Neutrophil (primary cell): ENCODE data around the gene NACC2.

Source experiments
- H3K27ac ChIP-seq: fragments of 200-600 bp; sonication (generic); 2 replicates; pipeline ENCODE4 v1.5.1; 2016; ENCODE audit warnings: mild to moderate bottlenecking, moderate library complexity
- H3K27me3 ChIP-seq: fragments of 200-600 bp; sonication (generic); 2 replicates; pipeline ENCODE4 v1.6.0; 2016; ENCODE audit warnings: mild to moderate bottlenecking
- H3K36me3 ChIP-seq: fragments of 200-600 bp; sonication (generic); 2 replicates; pipeline ENCODE4 v1.5.1; 2017
- H3K4me1 ChIP-seq, 2 experiments: fragments of 200-600 bp in 1 of 2; sonication (generic) in 1 of 2; 1 replicate in 1 of 2; 2 replicates in 1 of 2; pipeline versions ENCODE4 v1.5.1 to v1.6.1; 2013 to 2016; ENCODE audit warnings: low read depth in 1 of 2, low read length in 1 of 2, mild to moderate bottlenecking in 1 of 2, moderate library complexity in 1 of 2; ENCODE audit not compliant: control insufficient read depth in 1 of 2, insufficient read depth in 1 of 2
- H3K4me3 ChIP-seq, 2 experiments: fragments of 200-600 bp in 1 of 2; sonication (generic) in 1 of 2; 1 replicate in 1 of 2; 2 replicates in 1 of 2; pipeline ENCODE4 v1.5.1; 2013 to 2016; ENCODE audit warnings: low read depth in 1 of 2, low read length in 1 of 2, mild to moderate bottlenecking in 1 of 2, moderate library complexity in 1 of 2
- H3K9me3 ChIP-seq: fragments of 200-600 bp; sonication (generic); 2 replicates; pipeline ENCODE4 v1.5.1; 2016
- TF ChIP-seq, protein P1 (sequence below): fragments of 200-600 bp; sonication (generic); IDR thresholded peaks from 2 replicates; pipeline ENCODE4 v1.5.1; 2016; ENCODE audit warnings: antibody characterized with exemption

The NACC2 gene

DNA sequence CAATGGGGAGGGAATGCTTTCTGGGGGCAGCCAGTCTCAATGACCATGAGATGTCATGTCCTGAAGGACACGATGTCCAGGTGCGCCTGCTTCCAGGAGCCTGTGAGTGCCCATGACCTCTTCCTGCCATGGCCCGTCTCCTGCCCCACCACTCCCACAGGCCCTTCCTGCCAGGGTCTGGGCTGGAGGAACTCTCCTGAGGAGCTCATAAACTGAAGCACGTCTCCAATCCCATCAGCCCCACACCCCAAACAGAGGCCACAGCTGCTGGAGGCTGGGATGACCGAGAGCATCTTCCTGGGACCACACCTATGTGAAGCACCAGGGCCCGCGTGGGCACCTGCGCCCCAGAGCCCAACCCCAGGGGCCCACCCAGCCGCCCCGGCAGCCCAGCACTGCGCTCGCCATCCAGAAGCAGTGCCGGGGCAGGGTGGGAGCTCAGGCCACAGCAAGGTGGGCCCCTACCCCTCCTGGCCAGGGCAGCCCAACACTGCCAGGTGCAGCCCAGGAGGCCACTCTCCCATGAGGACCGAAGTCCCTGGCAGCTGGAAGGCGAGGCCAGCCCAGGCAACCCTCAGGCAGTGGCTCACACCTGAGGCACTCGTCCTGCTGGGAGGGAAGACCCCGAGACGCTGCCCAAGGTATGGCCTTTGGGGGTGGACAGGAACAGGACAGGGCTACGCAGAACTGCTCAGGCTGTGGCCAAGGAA lies 80.0 kb downstream of the NACC2 start:
- H3K36me3 ChIP-seq = peaks cover 78% of the 10 kb centered on the region
- TF ChIP-seq, protein P1, sequence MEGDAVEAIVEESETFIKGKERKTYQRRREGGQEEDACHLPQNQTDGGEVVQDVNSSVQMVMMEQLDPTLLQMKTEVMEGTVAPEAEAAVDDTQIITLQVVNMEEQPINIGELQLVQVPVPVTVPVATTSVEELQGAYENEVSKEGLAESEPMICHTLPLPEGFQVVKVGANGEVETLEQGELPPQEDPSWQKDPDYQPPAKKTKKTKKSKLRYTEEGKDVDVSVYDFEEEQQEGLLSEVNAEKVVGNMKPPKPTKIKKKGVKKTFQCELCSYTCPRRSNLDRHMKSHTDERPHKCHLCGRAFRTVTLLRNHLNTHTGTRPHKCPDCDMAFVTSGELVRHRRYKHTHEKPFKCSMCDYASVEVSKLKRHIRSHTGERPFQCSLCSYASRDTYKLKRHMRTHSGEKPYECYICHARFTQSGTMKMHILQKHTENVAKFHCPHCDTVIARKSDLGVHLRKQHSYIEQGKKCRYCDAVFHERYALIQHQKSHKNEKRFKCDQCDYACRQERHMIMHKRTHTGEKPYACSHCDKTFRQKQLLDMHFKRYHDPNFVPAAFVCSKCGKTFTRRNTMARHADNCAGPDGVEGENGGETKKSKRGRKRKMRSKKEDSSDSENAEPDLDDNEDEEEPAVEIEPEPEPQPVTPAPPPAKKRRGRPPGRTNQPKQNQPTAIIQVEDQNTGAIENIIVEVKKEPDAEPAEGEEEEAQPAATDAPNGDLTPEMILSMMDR = no peak

GRCh38 chr9:136014147-136014923 lies 80.8 kb downstream of the NACC2 start:
- Histone ChIP-seq H3K4me1 (no peaks in the 10 kb centered on the region), H3K27me3 (no peaks in the 10 kb centered on the region), H3K9me3 (no peaks in the 10 kb centered on the region), H3K4me3 (no peak overlapping the region), H3K36me3 (peaks cover 85% of the 10 kb centered on the region), H3K27ac (no peak overlapping the region)
- TF ChIP-seq, protein P1 = no peak

More for the DNA sequence above, 80.0 kb downstream of the NACC2 start:
- Histone ChIP-seq H3K27ac (no peak overlapping the region), H3K27me3 (no peaks in the 10 kb centered on the region), H3K4me3 (no peak overlapping the region), H3K4me1 (no peaks in the 10 kb centered on the region), H3K9me3 (no peaks in the 10 kb centered on the region)

- Histone ChIP-seq H3K36me3 (peaks cover 87% of the 10 kb centered on the region), H3K4me1 (no peaks in the 10 kb centered on the region), H3K4me3 (no peak overlapping the region), H3K27ac (no peak overlapping the region), H3K27me3 (no peaks in the 10 kb centered on the region), H3K9me3 (no peaks in the 10 kb centered on the region)
- TF ChIP-seq, protein P1 = no peak
Measured at GRCh38 chr9:136013524-136014034, 81.5 kb downstream of the NACC2 start.

DNA sequence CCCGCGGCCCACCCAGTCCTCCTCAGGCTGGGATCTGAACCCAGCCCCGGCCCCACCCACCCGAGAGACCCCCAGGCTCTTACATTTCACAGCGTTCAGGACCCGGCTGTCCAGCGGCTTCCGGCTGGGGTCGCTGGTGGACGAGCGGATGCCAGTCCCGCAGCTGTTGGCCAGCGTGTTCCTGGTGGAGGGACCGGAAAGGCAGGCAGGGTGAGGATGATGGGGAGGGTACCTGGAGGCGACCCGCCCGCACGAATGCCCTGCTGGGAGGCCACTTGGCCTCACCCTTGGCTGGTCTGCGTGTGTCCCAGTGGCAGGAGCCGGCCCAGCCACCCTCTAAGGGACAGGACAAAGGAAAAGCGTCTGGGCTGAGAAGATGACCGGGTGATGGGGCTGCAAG lies 82.0 kb downstream of the NACC2 start:
- Histone ChIP-seq H3K4me3 (no peak overlapping the region), H3K27ac (no peak overlapping the region), H3K4me1 (no peaks in the 10 kb centered on the region), H3K27me3 (no peaks in the 10 kb centered on the region), H3K9me3 (no peaks in the 10 kb centered on the region), H3K36me3 (peaks cover 91% of the 10 kb centered on the region)
- TF ChIP-seq, protein P1 = no peak

GRCh38 chr9:136012651-136013050 lies 82.4 kb downstream of the NACC2 start:
- Histone ChIP-seq H3K36me3 (peaks cover 95% of the 10 kb centered on the region), H3K4me3 (no peak overlapping the region), H3K27ac (no peak overlapping the region), H3K9me3 (no peaks in the 10 kb centered on the region), H3K27me3 (no peaks in the 10 kb centered on the region), H3K4me1 (no peaks in the 10 kb centered on the region)
- TF ChIP-seq, protein P1 = no peak
